Right renal cortex interstitium (tissue), 3 donors: ENCODE measurements around the gene MAPKBP1. TPM values are rescaled to one million over a fixed set of nuclear protein-coding genes. Genes with fewer than 3 reads are reported as not detected.

Source experiments
- DNase-seq, 3 donors: peaks; one replicate each; pipeline ENCODE4 v3.0.0-alpha.2; 2013; ENCODE audit warnings: low read depth in 3 of 3, low spot score in 2 of 3
- polyA plus RNA-seq, 3 donors: library from polyadenylated mRNA; unstranded; fragments of 120-200 nt; gene quantifications; one replicate each; pipeline ENCODE4 v1.2.1, GENCODE V29; 2013; ENCODE audit not compliant: insufficient read length in 3 of 3

The MAPKBP1 gene
- polyA plus RNA-seq, 3 donors: 10.4 to 14.1 (median 10.6) TPM

GRCh38 chr15:41865490-41866055, 91.3 kb downstream of the MAPKBP1 start:
- no peak for DNase-seq

GRCh38 chr15:41866263-41866703, 92.0 kb downstream of the MAPKBP1 start:
- DNase-seq: no peak

- no peak for DNase-seq
These were observed 92.7 kb downstream of the MAPKBP1 start for GRCh38 chr15:41866872-41867579.

- DNase-seq: no peak
These were observed 94.0 kb downstream of the MAPKBP1 start for GRCh38 chr15:41868321-41868720.

- no peak for DNase-seq
These were observed 95.7 kb downstream of the MAPKBP1 start for GRCh38 chr15:41869770-41870688.

GRCh38 chr15:41870689-41871081, 96.4 kb downstream of the MAPKBP1 start:
- no peak for DNase-seq

GRCh38 chr15:41871175-41871905, 97.1 kb downstream of the MAPKBP1 start:
- no peak for DNase-seq

- no peak for DNase-seq
These were observed 98.0 kb downstream of the MAPKBP1 start for GRCh38 chr15:41872166-41872747.

- DNase-seq: no peak
These were observed 99.4 kb downstream of the MAPKBP1 start for GRCh38 chr15:41873711-41874110.

- DNase-seq: no peak
These were observed 100.5 kb downstream of the MAPKBP1 start for GRCh38 chr15:41874736-41875135.

- DNase-seq: no peak
These were observed 101.7 kb downstream of the MAPKBP1 start for GRCh38 chr15:41876007-41876406.

- DNase-seq: no peak
These were observed 102.4 kb downstream of the MAPKBP1 start for GRCh38 chr15:41876689-41877088.

Other genes with a start within 250 kb of the MAPKBP1 start
- 10 to 100 TPM; 23.6 to 32.7 (median 25.1) TPM for gene RPAP1, start 230.2 kb upstream of the MAPKBP1 start, polyA plus RNA-seq
- gene TYRO3, start 215.3 kb upstream of the MAPKBP1 start, polyA plus RNA-seq: 100 to 1,000 TPM; 149 to 175 (median 154) TPM
- 10 to 100 TPM; 34.7 to 38.3 (median 34.8) TPM for gene MGA, start 114.1 kb upstream of the MAPKBP1 start, polyA plus RNA-seq
- gene JMJD7, start 53.6 kb downstream of the MAPKBP1 start, polyA plus RNA-seq: 1 to 10 TPM; 8.8 to 9.4 (median 9.4) TPM
- 1 to 10 TPM; 5.3 to 7.9 (median 5.5) TPM for gene PLA2G4B, start 64.4 kb downstream of the MAPKBP1 start, polyA plus RNA-seq
- gene SPTBN5, start 119.6 kb downstream of the MAPKBP1 start, polyA plus RNA-seq: 1 to 10 TPM; 1.5 to 2.8 (median 1.9) TPM
- 10 to 100 TPM; 13.7 to 17.0 (median 15.8) TPM for gene EHD4, start 198.1 kb downstream of the MAPKBP1 start, polyA plus RNA-seq
- gene PLA2G4E, start 246.6 kb downstream of the MAPKBP1 start, polyA plus RNA-seq: not detected